OCI-LY3 (cell line): ENCODE measurements around the gene FGGY.

Source experiments
- H2AFZ ChIP-seq: fragments of 200-600, 300-600 bp; shearing (Covaris generic); 2 replicates; pipeline ENCODE4 v1.6.0; 2014; ENCODE audit warnings: antibody characterized with exemption, low read depth, low read length
- H3K27ac ChIP-seq: fragments of 200-600, 300-600 bp; sonication (generic); 2 replicates; pipeline ENCODE4 v1.5.1; 2014; ENCODE audit warnings: mild to moderate bottlenecking, low read length, moderate library complexity, mixed read lengths
- H3K27me3 ChIP-seq: fragments of 200-600, 300-600 bp; sonication (generic); 2 replicates; pipeline ENCODE4 v1.6.1; 2014; ENCODE audit warnings: low read depth, low read length, mixed read lengths
- H3K36me3 ChIP-seq: fragments of 200-600, 300-600 bp; sonication (generic); replicated peaks from 2 replicates; pipeline ENCODE3; 2014; ENCODE audit warnings: low read depth, low read length, mixed read lengths
- H3K4me1 ChIP-seq: fragments of 300-600, 200-600 bp; sonication (generic); 2 replicates; pipeline ENCODE4 v1.6.1; 2014; ENCODE audit warnings: low read length, mixed read lengths
- H3K4me2 ChIP-seq: fragments of 200-600, 300-600 bp; sonication (generic); 2 replicates; pipeline ENCODE4 v1.6.1; 2014; ENCODE audit warnings: low read length, mixed read lengths
- H3K4me3 ChIP-seq: fragments of 300-600, 200-600 bp; sonication (generic); 2 replicates; pipeline ENCODE4 v1.5.1; 2014; ENCODE audit warnings: antibody characterized with exemption, mild to moderate bottlenecking, low read length, moderate library complexity
- H3K79me2 ChIP-seq: fragments of 300-600, 200-600 bp; shearing (Covaris generic); 2 replicates; pipeline ENCODE4 v1.6.1; 2014; ENCODE audit warnings: mild to moderate bottlenecking, low read length, mixed read lengths
- H3K9ac ChIP-seq: fragments of 300-600, 200-600 bp; shearing (Covaris generic); 2 replicates; pipeline ENCODE4 v1.6.0; 2014; ENCODE audit warnings: mild to moderate bottlenecking, low read length, moderate library complexity
- H3K9me3 ChIP-seq: fragments of 200-600, 300-600 bp; shearing (Covaris generic); 2 replicates; pipeline ENCODE4 v1.6.1; 2014; ENCODE audit warnings: low read length, mixed read lengths; ENCODE audit not compliant: insufficient read depth
- H4K20me1 ChIP-seq: fragments of 200-600, 300-600 bp; sonication (generic); 2 replicates; pipeline ENCODE4 v1.6.1; 2016; ENCODE audit warnings: low read length, mixed read lengths; ENCODE audit not compliant: insufficient read depth
- CTCF ChIP-seq: fragments of 200-600, 300-600 bp; sonication (generic); IDR thresholded peaks from 2 replicates; pipeline ENCODE4 v1.5.1; 2014; ENCODE audit warnings: antibody characterized with exemption, low read length, low read depth
- EZH2phosphoT487 ChIP-seq: fragments of 200-600 bp; shearing (Covaris generic); IDR thresholded peaks from 2 replicates; pipeline ENCODE4 v1.6.1; 2018; ENCODE audit warnings: antibody characterized with exemption, mixed run types, low read depth

FGGY gene

GRCh38 chr1:59366346-59366745, 69.5 kb downstream of the FGGY start:
- Histone ChIP-seq H3K9ac (no peak overlapping the region), H3K27ac (no peak overlapping the region), H3K79me2 (no peaks in the 10 kb centered on the region), H2AFZ (no peak overlapping the region), H3K27me3 (no peaks in the 10 kb centered on the region), H4K20me1 (no peaks in the 10 kb centered on the region), H3K4me3 (no peak overlapping the region), H3K4me1 (no peaks in the 10 kb centered on the region), H3K9me3 (no peaks in the 10 kb centered on the region), H3K36me3 (no peaks in the 10 kb centered on the region), H3K4me2 (no peak overlapping the region)
- TF ChIP-seq CTCF (no peak), EZH2phosphoT487 (no peak)

GRCh38 chr1:59367301-59368007, 70.6 kb downstream of the FGGY start:
- TF ChIP-seq CTCF (no peak), EZH2phosphoT487 (no peak)
- H3K9ac ChIP-seq: no peak overlapping the region
- no peaks in the 10 kb centered on the region for H4K20me1 ChIP-seq
- no peaks in the 10 kb centered on the region for H3K36me3 ChIP-seq
- no peak overlapping the region for H3K4me2 ChIP-seq
- H3K27me3 ChIP-seq: no peaks in the 10 kb centered on the region
- no peaks in the 10 kb centered on the region for H3K79me2 ChIP-seq
- no peaks in the 10 kb centered on the region for H3K9me3 ChIP-seq
- no peaks in the 10 kb centered on the region for H3K4me1 ChIP-seq
- H2AFZ ChIP-seq: no peak overlapping the region
- H3K4me3 ChIP-seq: no peak overlapping the region
- H3K27ac ChIP-seq: no peak overlapping the region

GRCh38 chr1:59368008-59368670, 71.2 kb downstream of the FGGY start:
- H3K9ac ChIP-seq: no peak overlapping the region

More at GRCh38 chr1:59368008-59368670, 71.2 kb downstream of the FGGY start:
- Histone ChIP-seq H3K4me2 (no peak overlapping the region), H3K4me1 (no peaks in the 10 kb centered on the region), H3K79me2 (no peaks in the 10 kb centered on the region), H3K36me3 (no peaks in the 10 kb centered on the region), H2AFZ (no peak overlapping the region), H3K4me3 (no peak overlapping the region), H3K27ac (no peak overlapping the region), H3K27me3 (no peaks in the 10 kb centered on the region), H3K9me3 (no peaks in the 10 kb centered on the region), H4K20me1 (no peaks in the 10 kb centered on the region)
- TF ChIP-seq EZH2phosphoT487 (no peak), CTCF (no peak)
